Sigmoid colon (tissue), 7 donors: ENCODE data around the gene NEURL1B. TPM values are rescaled to one million over a fixed set of nuclear protein-coding genes. Genes with fewer than 3 reads are reported as not detected.
A peak's percentile ranks its signal among the peaks of the same experiment; 100 is the strongest.

Experiments
- DNase-seq: peaks from one replicate; pipeline ENCODE4 v3.0.0-alpha.2; 2019
- H3K27ac ChIP-seq, 4 donors: fragments of 200-600 bp; sonication (generic); one replicate each; pipeline ENCODE4 v1.5.1; 2016 to 2019; ENCODE audit warnings: mild to moderate bottlenecking in 1 of 4
- H3K27me3 ChIP-seq, 3 donors: fragments of 200-600 bp; sonication (generic); one replicate each; pipeline ENCODE4 v1.5.1; 2019; ENCODE audit warnings: mild to moderate bottlenecking in 1 of 3
- H3K36me3 ChIP-seq, 4 donors: fragments of 200-600 bp; sonication (generic); one replicate each; pipeline ENCODE4 v1.5.1; 2016 to 2019
- H3K4me1 ChIP-seq, 4 donors: fragments of 200-600 bp; sonication (generic); one replicate each; pipeline ENCODE4 v1.5.1; 2017 to 2019
- H3K4me3 ChIP-seq, 4 donors: fragments of 200-600 bp; sonication (generic); one replicate each; pipeline ENCODE4 v1.5.1; 2017 to 2019; ENCODE audit warnings: mild to moderate bottlenecking in 2 of 4, moderate library complexity in 1 of 4
- H3K9me3 ChIP-seq, 4 donors: fragments of 200-600 bp in 3 of 4; sonication (generic) in 3 of 4; one replicate each; pipeline versions ENCODE4 v1.5.1 to v1.6.1; 2013 to 2019
- EP300 ChIP-seq, 4 donors: sonication (generic); formaldehyde crosslinking; IDR thresholded peaks; one replicate each; pipeline ENCODE4 v1.6.1; 2017; ENCODE audit warnings: antibody characterized with exemption in 4 of 4
- POLR2A ChIP-seq, 2 donors: fragments of 450-650 bp; IDR thresholded peaks; one replicate each; pipeline ENCODE4 v1.6.1; 2016; ENCODE audit warnings: antibody characterized with exemption in 2 of 2, mild to moderate bottlenecking in 2 of 2, moderate library complexity in 2 of 2
- POLR2AphosphoS5 ChIP-seq, 4 donors: sonication (generic); formaldehyde crosslinking; IDR thresholded peaks; one replicate each; pipeline ENCODE4 v1.6.1; 2017; ENCODE audit warnings: antibody characterized with exemption in 4 of 4
- WGBS, 2 donors: extraction: QIAGEN DNeasy Blood & Tissue Kit; methylation state at CpG; one replicate each; pipeline ENCODE4 v1.1.7; 2013; 5-methylcytosine and 5-hydroxymethylcytosine counted together
- intact Hi-C: fragments of 100-400 bp; cut with DNase I; formaldehyde crosslinking; loops from one replicate; pipeline ENCODE4 v1.15.1; 2023
- polyA plus RNA-seq, 3 donors: library from polyadenylated mRNA; stranded (reverse); fragments of 200-250 nt; gene quantifications; one replicate each; pipeline ENCODE4 v1.2.3, GENCODE V29; 2013
- total RNA-seq, 4 donors: library from RNA; depleted of rRNA; stranded (reverse); fragments of >200 nt; gene quantifications; one replicate each; pipeline ENCODE4 v1.1.0, GENCODE V29; 2016
- TF ChIP-seq, protein P1 (sequence below), 4 experiments: fragments of 450-650 bp in 3 of 4; fragments of 200-600 bp in 1 of 4; IDR thresholded peaks; one replicate each; pipeline ENCODE4 v1.5.1; 2016 to 2019; ENCODE audit warnings: antibody characterized with exemption in 4 of 4, mild to moderate bottlenecking in 3 of 4, moderate library complexity in 2 of 4
- donor health status: healthy with polysubstance abuse.
- donor health status: Bipolar disorder and iron deficiency.
- donor health status: healthy.

Gene NEURL1B
- total and polyA plus RNA-seq, 7 donors: 12.6 to 53.2 (median 32.9) TPM

DNA sequence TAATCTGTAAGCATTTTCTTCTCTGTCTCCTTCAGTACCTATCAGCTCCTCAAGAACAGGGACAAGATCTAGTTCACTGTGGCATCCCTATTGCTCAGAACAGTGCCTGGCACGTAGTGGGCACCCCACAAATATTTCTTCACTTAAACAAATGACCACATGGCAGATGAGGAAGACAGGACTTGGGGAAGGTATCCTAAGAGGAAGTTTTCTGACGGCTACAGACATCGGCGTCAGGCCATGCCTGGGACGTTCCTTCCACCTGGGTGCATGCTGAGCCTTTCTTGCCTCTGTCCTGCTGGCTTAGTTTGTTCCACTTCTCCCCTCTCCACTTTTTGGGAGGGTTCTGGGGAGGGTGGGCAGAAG lies 60.2 kb downstream of the NEURL1B start:
- intact Hi-C loops: loop anchor here (10.0 kb wide), 1 partner anchor 584 kb away; no protein-coding TSS in a partner anchor

DNA sequence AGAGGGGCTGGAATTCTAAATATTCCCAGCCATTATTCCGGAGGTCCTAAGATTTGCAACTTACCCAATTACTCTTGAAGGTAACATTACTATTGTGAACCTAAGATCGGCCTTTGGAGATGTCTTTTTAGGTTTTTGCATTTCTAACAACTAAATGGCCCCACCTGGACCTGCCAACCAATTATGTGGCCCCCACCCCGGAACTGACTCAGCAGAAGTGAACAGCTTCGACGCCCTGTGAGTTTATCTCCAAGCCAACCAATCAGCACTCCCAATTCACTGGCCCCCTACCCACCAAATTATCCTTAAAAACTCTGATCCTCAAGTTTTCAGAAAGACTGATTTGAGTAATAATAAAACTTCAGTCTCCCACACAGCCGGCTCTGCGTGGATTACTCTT lies 62.9 kb downstream of the NEURL1B start:
- H3K36me3 ChIP-seq: no peaks in the 10 kb centered on the region
- TF ChIP-seq EP300 (IDR thresholded peaks at IDR 0.05) (no peak), POLR2AphosphoS5 (IDR thresholded peaks at IDR 0.05) (no peak), POLR2A (IDR thresholded peaks at IDR 0.05) (no peak)
- TF ChIP-seq, protein P1, sequence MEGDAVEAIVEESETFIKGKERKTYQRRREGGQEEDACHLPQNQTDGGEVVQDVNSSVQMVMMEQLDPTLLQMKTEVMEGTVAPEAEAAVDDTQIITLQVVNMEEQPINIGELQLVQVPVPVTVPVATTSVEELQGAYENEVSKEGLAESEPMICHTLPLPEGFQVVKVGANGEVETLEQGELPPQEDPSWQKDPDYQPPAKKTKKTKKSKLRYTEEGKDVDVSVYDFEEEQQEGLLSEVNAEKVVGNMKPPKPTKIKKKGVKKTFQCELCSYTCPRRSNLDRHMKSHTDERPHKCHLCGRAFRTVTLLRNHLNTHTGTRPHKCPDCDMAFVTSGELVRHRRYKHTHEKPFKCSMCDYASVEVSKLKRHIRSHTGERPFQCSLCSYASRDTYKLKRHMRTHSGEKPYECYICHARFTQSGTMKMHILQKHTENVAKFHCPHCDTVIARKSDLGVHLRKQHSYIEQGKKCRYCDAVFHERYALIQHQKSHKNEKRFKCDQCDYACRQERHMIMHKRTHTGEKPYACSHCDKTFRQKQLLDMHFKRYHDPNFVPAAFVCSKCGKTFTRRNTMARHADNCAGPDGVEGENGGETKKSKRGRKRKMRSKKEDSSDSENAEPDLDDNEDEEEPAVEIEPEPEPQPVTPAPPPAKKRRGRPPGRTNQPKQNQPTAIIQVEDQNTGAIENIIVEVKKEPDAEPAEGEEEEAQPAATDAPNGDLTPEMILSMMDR (IDR thresholded peaks at IDR 0.05): no peak
- H3K4me3 ChIP-seq: no peak overlapping the region
- intact Hi-C loops: loop anchor here (10.0 kb wide), 1 partner anchor 581 kb away; no protein-coding TSS in a partner anchor
- H3K27me3 ChIP-seq: no peaks in the 10 kb centered on the region
- no peaks in the 10 kb centered on the region for H3K9me3 ChIP-seq
- no peak for DNase-seq
- 92 to 95% methylated on average over 7 of the region's 7 CpGs for WGBS, 2 donors
- peaks cover 0 to 11% (median 9%) of the 10 kb centered on the region in 4 donors for H3K4me1 ChIP-seq
- H3K27ac ChIP-seq: no peak overlapping the region

More for the DNA sequence above, 60.2 kb downstream of the NEURL1B start:
- TF ChIP-seq POLR2A (IDR thresholded peaks at IDR 0.05): no peak
- TF ChIP-seq, protein P1 (IDR thresholded peaks at IDR 0.05): no peak
- TF ChIP-seq EP300 (IDR thresholded peaks at IDR 0.05): no peak
- no peak for TF ChIP-seq POLR2AphosphoS5 (IDR thresholded peaks at IDR 0.05)
- 15 to 28% methylated on average over 5 of the region's 5 CpGs for WGBS, 2 donors
- Histone ChIP-seq H3K36me3 (no peaks in the 10 kb centered on the region), H3K4me1 (peaks cover 0 to 26% (median 23%) of the 10 kb centered on the region in 4 donors), H3K4me3 (no peak overlapping the region), H3K27me3 (no peaks in the 10 kb centered on the region), H3K27ac (no peak overlapping the region), H3K9me3 (no peaks in the 10 kb centered on the region)
- DNase-seq: peak; percentile 60

DNA sequence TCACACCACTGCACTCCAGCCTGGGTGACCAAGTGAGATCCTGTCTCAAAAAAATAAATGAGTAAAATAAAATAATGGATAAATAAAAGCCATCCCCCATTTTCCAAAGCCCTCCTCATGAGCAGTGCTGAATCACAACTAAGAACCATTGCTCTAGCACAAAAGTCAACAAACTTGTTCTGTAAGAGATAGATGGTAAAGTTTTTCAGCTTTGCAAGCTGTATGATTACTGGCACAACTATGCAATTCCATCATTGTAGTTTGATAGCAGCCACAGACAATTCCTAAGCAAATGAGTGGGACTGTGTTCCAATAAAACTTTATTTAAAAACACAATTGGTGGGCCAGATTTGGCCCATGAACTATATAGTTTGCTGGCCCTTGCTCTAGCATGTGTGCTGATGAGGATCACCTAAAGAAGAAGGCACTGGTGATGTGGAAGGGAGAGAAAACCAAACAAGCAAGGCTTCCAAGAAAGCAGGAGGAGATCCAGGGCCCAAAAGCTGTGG lies 64.6 kb downstream of the NEURL1B start:
- no peaks in the 10 kb centered on the region for H3K36me3 ChIP-seq
- no peak overlapping the region for H3K27ac ChIP-seq
- peaks cover 0 to 4% (median 2%) of the 10 kb centered on the region in 4 donors for H3K4me1 ChIP-seq
- no peaks in the 10 kb centered on the region for H3K27me3 ChIP-seq
- intact Hi-C loops: loop anchor here (10.0 kb wide), 1 partner anchor 579 kb away; no protein-coding TSS in a partner anchor
- H3K4me3 ChIP-seq: no peak overlapping the region
- no peak for DNase-seq
- no peaks in the 10 kb centered on the region for H3K9me3 ChIP-seq
- TF ChIP-seq POLR2AphosphoS5 (IDR thresholded peaks at IDR 0.05) (no peak), POLR2A (IDR thresholded peaks at IDR 0.05) (no peak), EP300 (IDR thresholded peaks at IDR 0.05) (no peak)
- TF ChIP-seq, protein P1 (IDR thresholded peaks at IDR 0.05): no peak

DNA sequence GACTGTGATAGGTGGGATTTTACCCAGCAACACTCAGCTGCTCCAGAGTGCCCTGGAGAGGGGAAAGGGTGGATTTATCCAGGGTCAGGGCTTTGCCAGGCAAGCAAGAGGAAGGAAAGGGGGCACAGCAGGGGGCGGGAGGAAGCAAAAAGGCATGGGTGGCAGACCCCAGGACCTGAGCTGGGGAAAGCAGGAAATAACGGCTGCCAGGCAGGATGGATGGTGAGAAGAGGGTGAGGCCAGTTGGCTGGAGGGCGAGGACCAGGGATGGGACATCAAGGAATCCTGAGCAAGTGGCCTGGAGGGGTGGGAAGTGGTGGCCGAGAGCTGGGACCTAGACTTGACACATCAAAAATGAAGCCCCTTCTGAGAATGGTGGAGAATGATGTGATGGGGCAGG lies 65.7 kb downstream of the NEURL1B start:
- Histone ChIP-seq H3K9me3 (no peaks in the 10 kb centered on the region), H3K27ac (no peak overlapping the region), H3K27me3 (no peaks in the 10 kb centered on the region), H3K4me1 (no peaks in the 10 kb centered on the region), H3K4me3 (no peak overlapping the region), H3K36me3 (no peaks in the 10 kb centered on the region)
- no peak for DNase-seq
- intact Hi-C loops: loop anchor here (10.0 kb wide), 1 partner anchor 578 kb away; no protein-coding TSS in a partner anchor
- TF ChIP-seq EP300 (IDR thresholded peaks at IDR 0.05): no peak
- TF ChIP-seq POLR2AphosphoS5 (IDR thresholded peaks at IDR 0.05): no peak
- TF ChIP-seq, protein P1 (IDR thresholded peaks at IDR 0.05): no peak
- TF ChIP-seq POLR2A (IDR thresholded peaks at IDR 0.05): no peak
- WGBS, 2 donors: 45 to 53% methylated on average over 4 of the region's 4 CpGs
